HG03066 (cell line): ENCODE results near the gene UTP15.

Experiments
- ATAC-seq: cut with Tn5 transposase; IDR thresholded peaks from one replicate; pipeline ENCODE4 v1.9.1; 2021; ENCODE audit warnings: low read depth; ENCODE audit not compliant: unreplicated experiment

The UTP15 gene

DNA sequence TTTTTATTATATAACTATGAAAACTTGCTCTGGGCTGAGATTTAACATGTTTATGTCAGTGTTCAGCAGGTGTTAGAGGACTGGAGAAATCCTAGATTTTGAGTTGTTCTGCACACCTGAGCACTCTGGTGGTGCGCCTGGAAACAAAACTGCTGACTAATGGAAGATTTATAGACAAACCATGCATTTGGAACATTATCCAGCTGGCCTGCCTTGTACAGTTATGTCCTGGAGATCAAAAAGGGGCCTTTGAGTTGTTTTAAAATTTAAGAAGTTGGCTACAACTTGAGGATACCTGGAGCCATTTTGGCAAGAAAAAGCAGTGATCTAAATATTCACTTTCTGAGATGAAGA, 54.8 kb downstream of the UTP15 start:
- ATAC-seq, result no peak

- no peak for ATAC-seq
Observed at GRCh38 chr5:73623060-73623459, 57.5 kb downstream of the UTP15 start.

GRCh38 chr5:73623901-73624404, 58.4 kb downstream of the UTP15 start:
- ATAC-seq, result no peak

GRCh38 chr5:73624888-73625287, 59.3 kb downstream of the UTP15 start:
- no peak for ATAC-seq

DNA sequence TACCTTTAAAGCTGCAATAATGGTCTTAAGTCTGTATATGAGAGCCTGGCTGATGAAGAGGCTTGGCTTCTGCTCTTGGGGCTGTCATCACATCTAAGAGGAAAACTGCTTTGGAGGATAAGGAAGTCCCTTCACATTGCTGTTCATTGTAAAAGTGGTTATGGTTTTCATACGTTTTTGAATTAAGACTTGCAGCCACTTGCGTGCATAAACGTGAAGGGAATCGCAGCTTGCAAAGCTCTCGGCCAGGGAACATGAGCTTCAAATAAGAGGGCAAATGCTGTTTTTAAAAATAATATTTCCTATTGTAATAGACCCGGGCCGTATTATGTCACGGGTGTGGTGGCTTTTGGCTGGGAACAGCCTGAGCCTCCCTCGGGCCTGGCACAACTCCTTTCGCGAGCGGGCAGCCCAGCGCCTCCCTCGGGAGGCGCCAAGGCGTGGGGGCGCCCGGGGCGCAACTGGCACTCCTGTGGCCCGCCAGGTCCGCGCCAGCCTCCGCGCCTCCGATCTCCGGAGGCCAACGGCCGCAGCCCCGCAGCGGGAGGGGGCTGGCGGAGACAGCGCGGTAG, 59.9 kb downstream of the UTP15 start:
- no peak for ATAC-seq

- peak; percentile 52 for ATAC-seq
Observed at GRCh38 chr5:73625944-73626811, 60.6 kb downstream of the UTP15 start, which contains the start of gene ARHGEF28. ARHGEF28 (plus strand) TSS chr5:73626196; CDS start chr5:73684852, 58,656 bp downstream.

- no peak for ATAC-seq
Observed at GRCh38 chr5:73626814-73627313, 61.3 kb downstream of the UTP15 start.

- no peak for ATAC-seq
Observed at GRCh38 chr5:73629456-73629855, 63.9 kb downstream of the UTP15 start.

DNA sequence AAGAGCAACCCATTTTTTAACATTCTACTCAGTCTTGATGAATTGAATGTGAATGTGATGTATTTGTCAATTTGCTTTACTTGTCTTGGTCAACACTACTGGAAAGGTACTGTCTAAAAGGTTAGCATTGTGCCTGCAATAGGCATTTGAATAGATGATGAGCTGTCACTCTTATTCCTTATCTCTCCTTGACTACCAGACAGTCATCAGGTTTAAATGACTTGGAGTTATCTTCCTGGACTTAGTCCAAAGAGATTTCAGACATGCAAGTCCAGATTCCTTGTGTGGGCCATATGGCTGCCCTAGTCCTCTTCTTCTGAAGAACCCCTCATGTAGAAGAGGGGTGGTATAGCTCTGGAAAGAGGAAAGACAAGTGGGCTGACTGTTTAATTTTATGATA, 65.2 kb downstream of the UTP15 start:
- ATAC-seq, result no peak

- ATAC-seq, result no peak
Observed at GRCh38 chr5:73631500-73631899, 66.0 kb downstream of the UTP15 start.
